HG03521 (cell line): ENCODE data around the gene P2RY13.

Experiments
- ATAC-seq: cut with Tn5 transposase; IDR thresholded peaks from one replicate; pipeline ENCODE4 v1.9.1; 2021; ENCODE audit warnings: mild to moderate bottlenecking, moderate library complexity; ENCODE audit not compliant: unreplicated experiment

Gene P2RY13

GRCh38 chr3:151321526-151321925, 7.8 kb downstream of the P2RY13 start:
- ATAC-seq = no peak

DNA sequence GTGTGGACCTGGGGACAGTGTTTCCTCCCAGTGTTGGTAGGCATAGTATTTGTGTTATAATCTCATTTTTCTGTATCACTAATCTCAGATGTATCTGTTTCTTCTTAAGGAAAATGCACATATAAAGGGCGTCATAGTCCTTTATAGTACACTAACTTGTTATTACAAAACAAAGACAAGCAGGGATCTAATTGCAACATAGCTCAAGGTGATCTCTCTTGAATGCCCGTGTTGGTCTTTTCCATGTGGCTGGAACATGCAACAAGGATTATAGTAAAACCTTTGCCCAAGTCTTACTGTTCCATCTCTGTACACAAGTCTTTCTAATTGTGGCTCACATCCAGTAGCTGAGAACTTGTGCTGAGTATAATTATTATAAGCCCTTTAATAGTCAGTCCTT, 9.2 kb downstream of the P2RY13 start:
- ATAC-seq = no peak

GRCh38 chr3:151319628-151320027, 9.7 kb downstream of the P2RY13 start:
- ATAC-seq = no peak

DNA sequence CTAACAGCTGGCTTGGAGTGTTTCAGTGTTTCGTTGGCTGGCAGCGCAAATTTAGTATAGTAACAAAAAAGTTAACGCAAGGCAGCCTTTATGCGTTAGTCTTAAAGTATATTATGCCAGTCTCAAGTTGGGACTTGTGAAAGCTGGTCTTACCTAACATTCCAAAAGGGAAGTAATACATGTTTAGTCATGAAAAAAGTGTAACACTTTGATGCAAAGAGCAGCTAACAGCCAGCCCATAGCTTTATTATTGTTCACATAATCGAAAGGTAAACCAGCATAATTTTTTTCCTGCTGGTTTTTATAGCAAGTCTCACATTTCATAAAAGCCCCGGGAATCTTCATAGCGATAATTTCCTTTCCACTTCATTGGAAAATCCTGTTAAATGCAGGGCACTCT, 10.4 kb downstream of the P2RY13 start:
- no peak for ATAC-seq

DNA sequence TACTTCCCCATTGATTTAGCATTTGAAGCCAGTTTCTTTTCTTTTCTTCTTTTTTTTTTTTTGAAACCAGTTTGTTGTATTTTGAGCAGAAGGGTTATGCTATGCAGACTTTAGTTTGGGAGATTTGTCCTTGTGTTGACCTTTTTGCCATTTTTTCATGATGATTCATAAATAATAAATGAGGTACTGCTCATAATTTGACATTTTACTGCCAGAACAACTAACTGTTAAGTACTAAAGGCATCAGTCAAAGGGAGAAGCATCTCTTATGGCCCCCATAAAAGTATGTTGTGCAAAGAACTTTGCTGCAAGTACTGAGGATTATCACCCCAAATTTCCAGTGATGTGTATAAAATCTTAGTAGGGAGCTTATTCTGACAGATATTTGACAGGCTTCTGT, 11.0 kb downstream of the P2RY13 start:
- no peak for ATAC-seq

GRCh38 chr3:151316267-151316991, 12.9 kb downstream of the P2RY13 start, which contains the start of gene GPR87:
GPR87 (minus strand) TSS chr3:151316820; CDS start chr3:151300100, 16,720 bp downstream.
- no peak for ATAC-seq

GRCh38 chr3:151315846-151316245, 13.5 kb downstream of the P2RY13 start:
- no peak for ATAC-seq

DNA sequence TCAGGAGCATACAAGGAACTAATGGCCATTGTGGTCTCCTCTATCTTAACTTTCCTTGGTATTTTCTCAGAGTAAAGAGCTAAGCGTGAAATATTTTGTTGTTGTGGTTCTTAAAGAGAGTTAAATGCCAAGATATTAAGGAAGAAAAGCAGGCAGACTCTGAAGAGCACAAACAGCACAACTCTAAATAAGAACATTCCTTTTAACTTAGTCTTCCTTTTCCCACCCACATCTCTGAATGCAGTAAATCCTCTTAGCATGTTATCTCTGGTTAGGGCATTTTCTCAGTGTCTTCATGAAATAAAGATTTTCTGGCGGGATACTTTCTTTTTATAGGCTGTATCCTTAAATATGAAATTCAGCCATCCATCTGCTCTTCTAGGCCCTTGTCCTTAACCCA, 14.2 kb downstream of the P2RY13 start:
- ATAC-seq = no peak

- no peak for ATAC-seq
Observed at GRCh38 chr3:151314593-151314992, 14.8 kb downstream of the P2RY13 start.

DNA sequence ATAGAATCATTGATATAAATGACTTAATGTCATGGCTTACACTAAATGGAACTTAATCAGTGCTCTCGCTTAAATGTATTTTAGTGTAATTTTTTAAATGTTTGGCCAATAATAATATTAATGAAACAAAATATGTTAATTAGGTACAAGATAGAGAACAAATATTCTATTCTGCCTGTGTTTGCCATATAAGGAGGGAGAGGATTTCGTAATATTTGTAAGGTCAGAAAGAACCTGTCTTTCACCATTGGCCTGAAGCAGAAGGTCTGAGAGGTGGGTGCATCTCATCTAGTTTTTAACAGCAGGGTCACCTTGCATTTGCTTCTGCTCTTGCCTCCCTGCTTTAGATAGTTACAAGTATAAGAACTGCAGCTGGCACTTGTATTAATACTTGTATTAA, 15.2 kb downstream of the P2RY13 start:
- ATAC-seq = no peak

DNA sequence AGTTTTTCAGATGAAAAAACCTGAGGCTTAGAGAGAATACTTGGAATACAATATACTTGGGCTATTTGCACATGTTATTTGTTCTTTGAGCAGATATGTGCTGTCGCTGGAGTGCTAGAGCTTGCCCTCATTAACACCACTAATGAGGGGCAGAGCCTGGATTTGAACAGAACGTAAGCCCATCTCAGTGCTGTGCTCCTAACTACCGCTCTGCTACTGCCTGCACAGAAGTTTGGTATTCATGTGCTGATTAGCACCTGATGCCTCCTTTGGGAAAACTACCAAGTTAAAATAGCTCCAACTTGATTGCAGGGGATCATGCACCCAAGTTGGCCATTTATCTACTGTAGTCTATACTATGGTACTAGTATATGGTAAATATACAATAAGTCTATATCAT, 16.4 kb downstream of the P2RY13 start:
- ATAC-seq = no peak

- no peak for ATAC-seq
Observed at GRCh38 chr3:151309566-151309965, 19.8 kb downstream of the P2RY13 start.

DNA sequence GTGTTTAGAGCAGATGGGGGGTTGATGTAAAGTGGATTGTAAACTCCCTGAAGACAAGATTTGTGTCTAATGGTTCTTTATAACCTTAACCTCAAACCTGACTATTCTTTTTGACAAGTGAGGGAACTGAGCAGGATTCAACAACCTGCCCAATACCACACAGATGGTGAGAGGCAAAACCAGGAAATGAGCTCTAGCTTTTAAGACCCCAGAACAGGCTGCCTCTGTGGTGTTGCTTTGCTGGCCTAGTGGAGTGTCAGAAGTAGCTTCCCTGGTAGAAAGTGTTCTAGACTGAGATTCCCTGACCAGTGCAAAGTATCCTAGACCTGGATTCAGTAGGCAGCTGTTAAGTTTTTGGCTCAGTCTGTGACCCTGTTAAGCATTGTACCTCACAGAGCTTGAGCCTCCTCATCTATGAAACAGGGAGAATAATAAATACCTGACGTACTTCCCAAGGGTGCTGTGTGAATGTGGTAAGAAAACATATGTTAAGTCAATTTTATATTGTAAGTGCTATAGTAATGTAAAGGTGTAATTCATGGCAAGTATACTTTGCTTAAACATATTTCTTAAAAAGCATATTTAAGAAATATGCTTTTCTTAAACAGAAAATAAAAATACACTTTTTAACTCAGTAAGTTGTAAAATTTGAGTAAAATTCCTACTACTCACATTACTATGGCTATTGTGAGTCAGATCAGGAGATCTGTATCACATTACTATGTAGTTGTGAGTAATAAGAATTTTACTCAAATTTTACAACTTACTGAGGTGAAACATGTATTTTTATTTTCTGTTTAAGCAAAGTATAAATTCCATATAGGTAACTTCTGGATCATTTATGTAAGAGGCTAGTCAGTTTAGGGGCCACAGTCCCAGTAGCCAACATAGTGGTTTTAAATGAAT, 21.5 kb downstream of the P2RY13 start:
- ATAC-seq = no peak

DNA sequence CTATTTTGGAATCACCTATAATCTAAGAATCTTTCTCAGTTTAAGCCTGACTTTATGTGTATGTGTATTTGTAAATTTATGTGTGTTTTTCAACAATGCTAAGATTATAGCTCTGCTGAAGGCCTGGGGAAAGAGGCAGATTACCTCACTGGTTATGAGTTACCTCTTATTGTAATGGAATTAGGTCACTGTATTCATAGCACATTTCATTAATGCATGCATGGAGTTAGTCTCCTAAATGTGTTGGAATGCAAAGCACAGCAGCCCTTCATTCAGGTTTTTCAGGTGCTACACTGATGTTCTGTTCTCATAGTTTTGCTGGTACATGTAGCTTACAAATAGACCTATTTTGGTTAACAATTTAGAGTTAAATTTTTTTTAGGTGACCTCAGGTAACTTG, 22.2 kb downstream of the P2RY13 start:
- ATAC-seq = no peak

DNA sequence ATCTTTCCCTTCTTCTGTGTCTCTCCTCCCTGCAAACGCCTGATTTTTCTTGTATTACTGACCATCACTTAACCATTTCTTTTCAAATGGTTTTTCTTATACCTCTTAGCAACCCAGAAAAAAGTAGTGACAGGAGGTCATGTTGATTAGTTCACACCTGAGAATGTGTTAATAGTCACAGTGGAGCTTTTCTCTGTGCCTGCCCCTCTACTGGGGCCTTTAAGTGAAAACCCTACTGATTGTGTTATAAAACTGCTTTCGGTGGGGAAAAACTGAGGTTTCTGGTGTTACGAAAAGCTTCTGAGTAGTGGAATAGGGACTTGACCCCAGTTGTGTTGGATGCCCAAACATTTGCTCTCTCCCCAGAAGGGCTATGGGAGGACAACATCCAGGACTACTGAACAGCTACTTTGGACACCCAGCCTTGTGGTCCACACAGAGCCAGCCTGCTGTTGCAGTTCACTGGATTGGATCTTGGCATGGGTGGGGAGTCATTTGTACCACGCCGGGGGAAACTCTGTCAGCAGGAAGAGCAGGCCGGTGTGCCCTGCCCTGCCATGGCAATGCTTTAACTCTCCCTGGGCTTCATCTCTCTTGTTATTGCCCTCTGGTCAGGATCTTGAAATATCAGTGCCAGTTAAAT, 23.1 kb downstream of the P2RY13 start:
- ATAC-seq = no peak

- no peak for ATAC-seq
Observed at GRCh38 chr3:151305775-151306151, 23.6 kb downstream of the P2RY13 start.

- no peak for ATAC-seq
Observed at GRCh38 chr3:151305060-151305774, 24.1 kb downstream of the P2RY13 start.

GRCh38 chr3:151303751-151304150, 25.6 kb downstream of the P2RY13 start:
- ATAC-seq = no peak

DNA sequence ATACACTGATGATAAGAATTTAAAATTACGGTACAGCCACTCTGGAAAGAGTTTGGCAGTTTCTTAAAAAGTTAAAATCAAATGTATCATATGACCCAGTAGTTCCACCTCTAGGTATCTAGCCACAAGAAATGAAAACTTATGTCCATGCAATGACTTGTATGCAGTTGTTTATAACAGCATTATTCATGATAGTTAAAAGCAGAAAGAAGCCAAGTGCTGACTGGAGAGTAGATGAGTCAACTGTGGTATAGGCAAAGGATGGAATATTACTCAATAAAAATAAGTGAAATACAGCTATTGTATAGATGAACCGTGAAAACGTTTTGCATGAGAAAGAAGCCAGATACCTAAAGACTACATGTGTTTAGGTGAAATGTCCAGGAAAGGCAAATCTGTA, 27.6 kb downstream of the P2RY13 start:
- ATAC-seq = no peak

DNA sequence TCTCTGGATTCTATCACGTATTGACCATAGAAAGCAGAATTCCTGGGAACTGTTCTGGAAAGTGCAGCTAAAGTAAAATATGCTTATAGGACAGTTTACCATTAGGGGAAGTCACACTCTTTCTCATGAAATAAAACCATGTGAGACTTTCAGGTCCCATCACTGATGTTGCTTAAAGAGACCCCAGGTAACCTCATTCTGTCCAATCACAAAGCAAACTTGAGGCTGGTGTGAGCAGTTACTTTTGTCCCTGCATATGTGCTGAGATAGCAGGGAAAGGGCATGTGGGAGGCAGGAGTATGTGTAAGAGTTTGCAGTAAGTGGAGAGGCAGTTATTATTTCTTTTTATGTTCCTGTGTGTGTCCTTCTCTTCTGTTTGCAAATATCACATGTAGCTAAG, 28.8 kb downstream of the P2RY13 start:
- no peak for ATAC-seq

- no peak for ATAC-seq
Observed at GRCh38 chr3:151299006-151299405, 30.3 kb downstream of the P2RY13 start.
